ENCODE data around the gene SHBG. TPM values are rescaled to one million over a fixed set of nuclear protein-coding genes. Genes with fewer than 3 reads are reported as not detected.

Gene SHBG
- total RNA-seq, 1 experiment from 2014 or later = not detected

DNA sequence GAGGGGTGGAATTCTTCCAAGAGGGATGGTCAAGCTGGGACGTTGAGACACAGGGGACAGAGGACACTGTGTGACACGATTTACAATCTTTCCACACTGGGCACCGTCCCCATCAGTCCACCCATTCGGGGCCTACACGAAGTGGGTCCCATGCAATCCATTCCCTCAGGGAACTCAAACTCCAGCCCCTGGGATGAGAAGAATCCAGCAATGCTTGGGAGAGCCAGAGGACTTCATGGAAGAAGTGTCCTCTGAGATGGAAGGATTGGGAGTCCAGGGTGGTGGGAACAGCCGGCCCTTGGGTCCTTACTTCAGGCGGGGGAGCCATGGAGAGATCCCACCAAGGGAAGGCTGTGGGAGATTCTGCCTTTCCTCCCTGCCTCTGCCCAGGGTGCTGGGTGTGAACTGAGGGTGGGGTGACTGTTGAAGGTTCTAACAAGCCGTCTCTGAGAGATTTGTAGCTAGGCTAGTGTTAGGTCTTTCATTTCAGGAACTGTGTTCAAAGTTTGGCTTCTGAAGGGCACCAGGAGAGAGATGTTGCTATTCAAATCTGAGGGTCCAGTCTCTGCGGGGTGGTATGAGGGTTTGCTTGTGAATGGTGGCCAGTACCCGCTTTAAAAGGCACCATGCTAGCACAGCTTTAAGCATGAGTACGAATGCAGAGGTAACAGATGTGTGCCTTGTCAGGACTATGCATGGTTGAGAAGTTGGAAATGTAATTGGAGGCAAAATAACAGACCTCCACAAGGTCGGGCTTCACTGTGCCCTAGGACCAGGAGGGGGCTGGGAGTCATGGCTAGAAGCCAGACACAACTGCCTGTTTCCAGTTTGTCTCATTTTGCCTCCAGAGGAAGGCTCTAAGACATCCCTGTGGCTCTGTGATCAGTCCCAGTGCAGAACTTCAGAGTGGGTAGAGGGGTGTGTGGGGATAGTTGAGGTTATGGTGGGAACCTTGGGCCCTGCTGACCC, 22.7 kb downstream of the SHBG start:
- no peak overlapping the region for H3K9ac ChIP-seq (ENCODE audit: low read length)
- H3K4me3 ChIP-seq (replicated peaks in 1 of 2; ENCODE audit: low read depth in 1 of 2, low read length in 2 of 2) = no peak overlapping the region
- H3K4me2 ChIP-seq (ENCODE audit: low read length) = no peak overlapping the region
- H3K36me3 ChIP-seq (ENCODE audit: control insufficient read depth in 1 of 2, insufficient read depth in 2 of 2, low read length in 2 of 2) = no peaks in the 10 kb centered on the region
- POLR2A ChIA-PET = interaction anchor here (1.0 kb wide), 1 partner anchor 35 kb away, joined by 3 read pairs; the partner anchor contains the start of gene TP53
- ATAC-seq (no peak), DNase-seq (ENCODE audit: low read depth, low spot score) (no peak)
- RAD21 ChIA-PET (ENCODE audit: low non-redundant PET in 1 of 2, low total read pairs in 2 of 2, uncharacterized antibody in 2 of 2, unreplicated experiment in 2 of 2) = no interaction called here
- no peaks in the 10 kb centered on the region; the same call in 1 of the 2 replicates for H3K27me3 ChIP-seq (ENCODE audit: insufficient read depth, low read length)
- peaks cover 7% of the 10 kb centered on the region in 2 experiments; a peak in 3 of 4 replicates for H3K4me1 ChIP-seq (ENCODE audit: control insufficient read depth in 1 of 2, insufficient read depth in 2 of 2, low read length in 2 of 2)
- TF ChIP-seq, protein P1, sequence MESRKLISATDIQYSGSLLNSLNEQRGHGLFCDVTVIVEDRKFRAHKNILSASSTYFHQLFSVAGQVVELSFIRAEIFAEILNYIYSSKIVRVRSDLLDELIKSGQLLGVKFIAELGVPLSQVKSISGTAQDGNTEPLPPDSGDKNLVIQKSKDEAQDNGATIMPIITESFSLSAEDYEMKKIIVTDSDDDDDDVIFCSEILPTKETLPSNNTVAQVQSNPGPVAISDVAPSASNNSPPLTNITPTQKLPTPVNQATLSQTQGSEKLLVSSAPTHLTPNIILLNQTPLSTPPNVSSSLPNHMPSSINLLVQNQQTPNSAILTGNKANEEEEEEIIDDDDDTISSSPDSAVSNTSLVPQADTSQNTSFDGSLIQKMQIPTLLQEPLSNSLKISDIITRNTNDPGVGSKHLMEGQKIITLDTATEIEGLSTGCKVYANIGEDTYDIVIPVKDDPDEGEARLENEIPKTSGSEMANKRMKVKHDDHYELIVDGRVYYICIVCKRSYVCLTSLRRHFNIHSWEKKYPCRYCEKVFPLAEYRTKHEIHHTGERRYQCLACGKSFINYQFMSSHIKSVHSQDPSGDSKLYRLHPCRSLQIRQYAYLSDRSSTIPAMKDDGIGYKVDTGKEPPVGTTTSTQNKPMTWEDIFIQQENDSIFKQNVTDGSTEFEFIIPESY (IDR thresholded peaks at IDR 0.05; ENCODE audit: extremely low read depth, insufficient replicate concordance, low read length) = no peak
- TF ChIP-seq SIN3A (IDR thresholded peaks at IDR 0.05; ENCODE audit: low read depth) (no peak), EGR1 (IDR thresholded peaks at IDR 0.05; ENCODE audit: low read depth) (no peak), SP1 (IDR thresholded peaks at IDR 0.05; ENCODE audit: low read depth) (no peak), EZH2 (IDR thresholded peaks at IDR 0.05) (no peak), ZNF274 (IDR thresholded peaks at IDR 0.05; ENCODE audit: low read depth, low read length) (no peak), FOSL1 (IDR thresholded peaks at IDR 0.05; ENCODE audit: low read depth) (no peak), YY1 (IDR thresholded peaks at IDR 0.05; ENCODE audit: extremely low read depth, insufficient replicate concordance, low read depth, low read length) (no peak)
- intact Hi-C loops (cut with micrococcal nuclease) = no loop called here
- no peaks in the 10 kb centered on the region for H3K79me2 ChIP-seq (ENCODE audit: insufficient read depth, low read length)
- no peak overlapping the region for H3K27ac ChIP-seq (ENCODE audit: low read depth, low read length)
- no peaks in the 10 kb centered on the region for H3K9me2 ChIP-seq (ENCODE audit: insufficient read depth)
- H2AFZ ChIP-seq (ENCODE audit: low read depth, low read length, poor library complexity, severe bottlenecking) = no peak overlapping the region
- no TSS peak for BruUV-seq (replicated peaks)
- CTCF ChIA-PET = no interaction called here
- H4K20me1 ChIP-seq (ENCODE audit: insufficient read depth) = no peaks in the 10 kb centered on the region
- H3K9me3 ChIP-seq (ENCODE audit: control insufficient read depth in 1 of 2, insufficient read depth in 1 of 2, low read depth in 1 of 2, low read length in 2 of 2) = no peaks in the 10 kb centered on the region
